WI38 (cell line): ENCODE results near the gene RHOT2.
A peak's percentile ranks its signal among the peaks of the same experiment; 100 is the strongest.

Experiments used
- H3K4me3 ChIP-seq: 2 replicates; pipeline ENCODE4 v1.5.1; 2011; ENCODE audit warnings: low read depth, mild to moderate bottlenecking, control low read depth, low read length
- TF ChIP-seq, protein P1 (sequence below): IDR thresholded peaks from 2 replicates; pipeline ENCODE4 v1.5.1; 2012; ENCODE audit warnings: low read depth, mild to moderate bottlenecking, control low read depth, low read length

RHOT2 gene

DNA sequence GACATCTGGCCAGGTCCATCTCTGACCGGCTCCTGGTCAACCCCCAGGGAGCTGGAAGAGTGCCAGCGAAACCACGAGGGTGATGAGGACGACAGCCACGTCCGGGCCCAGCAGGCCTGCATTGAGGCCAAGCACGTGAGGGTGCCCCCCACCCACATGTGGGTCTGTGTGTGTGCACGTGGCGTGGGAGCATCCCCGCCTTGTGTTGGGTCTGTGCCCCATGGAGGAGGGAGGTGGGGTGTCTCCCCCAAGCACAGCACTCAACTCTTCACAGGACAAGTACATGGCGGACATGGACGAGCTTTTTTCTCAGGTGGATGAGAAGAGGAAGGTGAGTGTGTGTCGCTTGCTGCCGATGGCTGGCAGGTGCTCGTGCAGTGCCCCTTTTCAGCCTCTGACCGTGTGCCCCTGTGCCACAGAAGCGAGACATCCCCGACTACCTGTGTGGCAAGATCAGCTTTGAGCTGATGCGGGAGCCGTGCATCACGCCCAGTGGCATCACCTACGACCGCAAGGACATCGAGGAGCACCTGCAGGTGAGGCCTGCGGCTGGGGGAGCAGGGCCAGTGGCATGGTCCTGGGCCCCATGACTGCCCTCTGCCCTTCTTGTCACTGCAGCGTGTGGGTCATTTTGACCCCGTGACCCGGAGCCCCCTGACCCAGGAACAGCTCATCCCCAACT, 14.0 kb downstream of the RHOT2 start:
- H3K4me3 ChIP-seq, result peak overlapping the region; percentile 82
- TF ChIP-seq, protein P1, sequence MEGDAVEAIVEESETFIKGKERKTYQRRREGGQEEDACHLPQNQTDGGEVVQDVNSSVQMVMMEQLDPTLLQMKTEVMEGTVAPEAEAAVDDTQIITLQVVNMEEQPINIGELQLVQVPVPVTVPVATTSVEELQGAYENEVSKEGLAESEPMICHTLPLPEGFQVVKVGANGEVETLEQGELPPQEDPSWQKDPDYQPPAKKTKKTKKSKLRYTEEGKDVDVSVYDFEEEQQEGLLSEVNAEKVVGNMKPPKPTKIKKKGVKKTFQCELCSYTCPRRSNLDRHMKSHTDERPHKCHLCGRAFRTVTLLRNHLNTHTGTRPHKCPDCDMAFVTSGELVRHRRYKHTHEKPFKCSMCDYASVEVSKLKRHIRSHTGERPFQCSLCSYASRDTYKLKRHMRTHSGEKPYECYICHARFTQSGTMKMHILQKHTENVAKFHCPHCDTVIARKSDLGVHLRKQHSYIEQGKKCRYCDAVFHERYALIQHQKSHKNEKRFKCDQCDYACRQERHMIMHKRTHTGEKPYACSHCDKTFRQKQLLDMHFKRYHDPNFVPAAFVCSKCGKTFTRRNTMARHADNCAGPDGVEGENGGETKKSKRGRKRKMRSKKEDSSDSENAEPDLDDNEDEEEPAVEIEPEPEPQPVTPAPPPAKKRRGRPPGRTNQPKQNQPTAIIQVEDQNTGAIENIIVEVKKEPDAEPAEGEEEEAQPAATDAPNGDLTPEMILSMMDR, result no peak

DNA sequence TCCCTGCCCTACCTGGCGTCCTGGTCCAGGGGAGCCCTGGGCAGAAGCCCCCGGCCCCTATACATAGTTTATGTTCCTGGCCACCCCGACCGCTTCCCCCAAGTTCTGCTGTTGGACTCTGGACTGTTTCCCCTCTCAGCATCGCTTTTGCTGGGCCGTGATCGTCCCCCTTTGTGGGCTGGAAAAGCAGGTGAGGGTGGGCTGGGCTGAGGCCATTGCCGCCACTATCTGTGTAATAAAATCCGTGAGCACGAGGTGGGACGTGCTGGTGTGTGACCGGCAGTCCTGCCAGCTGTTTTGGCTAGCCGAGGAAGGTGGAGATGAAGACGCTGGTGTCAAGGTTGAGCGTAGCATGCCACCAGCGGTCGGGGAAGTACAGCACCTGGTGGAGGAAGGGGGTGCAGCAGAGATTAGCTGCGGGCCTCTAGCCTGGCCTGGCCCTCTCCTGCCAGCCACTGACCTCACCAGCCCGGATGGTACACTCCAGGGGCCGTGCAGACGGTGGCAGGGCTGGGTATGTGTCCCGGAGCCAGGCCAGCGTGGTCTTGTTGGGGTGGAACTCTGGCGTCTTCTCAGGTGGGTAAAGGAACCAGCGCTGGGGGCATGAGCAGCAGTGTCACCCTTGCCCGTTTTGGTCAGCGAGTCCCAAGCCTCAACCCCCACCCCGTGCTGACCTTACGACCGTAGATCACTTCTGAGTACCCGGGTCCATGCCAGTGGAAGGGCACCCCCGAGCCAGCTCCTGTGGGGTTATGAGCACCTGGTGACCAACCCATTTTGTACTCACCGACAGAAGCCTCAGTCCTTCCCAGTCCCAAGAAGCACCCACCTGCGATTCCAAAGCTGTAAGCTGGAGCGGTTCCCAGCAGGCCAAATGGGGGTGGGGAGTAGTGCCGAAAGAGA, 14.8 kb downstream of the RHOT2 start:
- TF ChIP-seq, protein P1, result no peak
- H3K4me3 ChIP-seq, result no peak overlapping the region

DNA sequence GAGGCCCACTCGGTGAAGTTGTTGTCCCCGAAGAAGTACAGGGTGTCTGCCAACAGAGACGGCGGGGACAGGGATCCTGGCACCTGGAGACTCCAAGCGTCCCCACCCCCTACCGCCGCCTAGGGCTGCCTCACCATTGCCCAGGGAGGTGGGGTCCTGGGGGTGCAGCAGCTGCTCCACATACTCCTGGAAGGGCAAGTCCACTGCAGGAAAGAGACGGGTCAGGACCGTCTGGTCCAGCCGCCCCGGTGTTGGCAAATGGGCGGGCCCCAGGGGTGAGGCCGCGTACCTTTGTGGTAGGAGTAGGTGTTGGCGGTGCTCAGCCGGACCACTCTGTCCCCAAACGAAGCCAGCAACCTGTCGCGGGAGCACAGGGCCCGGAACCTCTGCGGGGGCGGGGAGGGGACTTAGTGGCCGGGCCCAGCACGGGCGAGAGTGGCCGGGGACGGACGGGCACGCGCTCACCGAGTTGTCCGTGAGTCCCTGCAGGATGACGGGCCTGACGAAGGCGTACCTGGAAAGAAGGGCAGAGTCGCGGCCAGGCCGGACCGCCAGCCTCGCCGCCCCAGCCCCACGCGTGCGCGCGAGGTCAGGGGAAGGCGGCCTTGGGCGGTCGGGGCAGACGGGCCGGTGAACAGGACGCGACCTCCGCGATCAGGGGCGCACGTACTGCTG, 15.6 kb downstream of the RHOT2 start:
- H3K4me3 ChIP-seq, result peak overlapping the region; percentile 54

DNA sequence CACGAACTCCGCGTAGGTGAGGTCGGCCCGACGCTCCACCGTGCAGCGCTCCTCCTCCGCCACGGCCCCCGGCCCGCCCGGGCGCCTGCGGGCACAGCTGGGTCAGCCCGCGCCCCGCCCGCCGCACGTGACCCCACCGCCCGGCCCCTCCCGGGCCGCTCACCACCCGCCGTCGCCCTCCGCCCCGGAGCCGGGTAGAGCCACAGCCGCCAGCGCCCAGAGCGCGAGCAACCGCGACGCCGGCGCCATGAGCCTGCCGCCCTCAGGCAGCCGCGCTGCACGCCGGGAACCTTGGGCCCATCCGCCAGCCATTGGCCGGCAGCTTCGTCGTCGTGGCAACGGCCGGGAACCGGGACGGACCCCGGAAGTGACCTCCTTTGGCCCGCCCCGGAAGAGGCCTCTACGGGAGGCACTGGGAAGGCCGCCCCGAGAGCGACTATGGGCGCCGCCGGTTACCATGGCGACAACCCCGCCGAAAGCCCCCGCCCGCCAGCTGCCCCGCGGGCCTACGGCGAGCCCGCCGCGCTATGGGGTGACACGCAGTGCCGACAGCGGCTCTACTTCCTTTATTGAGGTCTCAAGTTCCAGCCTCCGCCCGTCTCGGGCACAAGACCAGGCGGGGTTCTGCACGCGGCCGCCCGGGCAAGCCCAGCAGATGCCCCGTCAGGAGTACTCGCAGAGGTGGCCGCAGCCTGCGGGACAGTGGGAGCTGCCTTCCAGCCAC, 16.3 kb downstream of the RHOT2 start, which contains the start of gene JMJD8:
TSS of gene JMJD8 (minus strand) at position 264 of the 724 bp plus-strand sequence. CDS start at position 249, 15 bp downstream.
- H3K4me3 ChIP-seq, result peak within 1 kb of the TSS; percentile 54
- TF ChIP-seq, protein P1, result no peak

More for the DNA sequence above, 15.6 kb downstream of the RHOT2 start:
- TF ChIP-seq, protein P1, result no peak

DNA sequence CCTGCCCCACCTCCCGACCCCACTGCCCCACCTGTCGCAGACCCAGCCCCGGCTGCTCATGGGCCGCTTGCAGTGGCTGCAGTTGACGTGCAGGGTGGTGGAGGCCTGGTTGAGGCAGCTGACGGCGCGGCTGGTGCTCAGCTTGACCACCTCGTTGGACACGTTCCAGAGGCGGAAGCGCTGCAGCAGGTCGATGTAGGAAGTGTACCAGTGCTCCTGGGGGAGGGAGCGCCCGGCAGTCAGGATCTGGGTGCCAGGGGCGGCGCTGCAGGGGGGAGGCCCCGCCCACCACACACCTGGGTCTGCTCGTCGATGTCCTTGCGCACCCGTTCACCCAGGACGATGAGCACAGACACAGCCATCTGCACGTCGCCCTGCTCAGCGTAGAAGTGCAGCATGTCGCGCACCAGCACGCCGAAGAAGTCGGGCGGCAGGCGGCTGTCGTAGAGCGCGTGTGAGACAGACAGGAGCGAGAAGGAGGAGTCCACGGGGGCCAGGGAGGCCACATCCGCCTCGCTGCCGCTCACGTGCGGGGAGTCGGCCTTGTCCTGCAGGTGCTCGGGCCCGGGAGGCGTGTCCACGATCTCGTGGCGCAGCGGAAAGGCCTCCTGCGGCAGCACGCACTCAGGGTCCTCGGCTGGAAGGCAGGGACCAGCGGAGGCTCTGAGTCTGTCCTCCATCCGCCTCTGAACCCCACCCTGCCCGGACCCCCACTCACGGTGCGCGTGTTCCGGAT, 17.2 kb downstream of the RHOT2 start:
- H3K4me3 ChIP-seq, result no peak overlapping the region
- TF ChIP-seq, protein P1, result no peak

DNA sequence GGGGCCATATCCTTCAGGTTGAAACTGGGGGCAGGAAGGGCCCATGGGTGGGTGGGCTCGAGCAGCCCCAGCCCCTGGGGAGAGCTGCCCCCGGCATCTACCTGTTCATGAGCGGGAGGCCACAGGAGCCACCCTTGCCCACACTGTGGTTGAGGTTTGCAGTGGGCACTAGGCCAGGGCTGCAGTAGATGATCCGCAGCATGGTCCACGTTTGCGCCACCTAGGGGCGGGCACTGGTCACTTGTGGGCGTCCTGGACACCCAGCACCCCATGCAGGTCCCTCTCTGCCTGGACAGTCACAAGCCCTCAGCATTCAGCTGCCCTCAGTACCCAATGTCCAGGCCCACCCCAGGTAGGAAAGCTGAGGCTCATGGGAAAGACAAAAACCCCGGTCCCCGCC, 18.0 kb downstream of the RHOT2 start:
- no peak overlapping the region for H3K4me3 ChIP-seq
- TF ChIP-seq, protein P1, result peak; percentile 29; the same call in 1 of the 2 replicates
